ENCODE data around the gene ADSS1.

Gene ADSS1

DNA sequence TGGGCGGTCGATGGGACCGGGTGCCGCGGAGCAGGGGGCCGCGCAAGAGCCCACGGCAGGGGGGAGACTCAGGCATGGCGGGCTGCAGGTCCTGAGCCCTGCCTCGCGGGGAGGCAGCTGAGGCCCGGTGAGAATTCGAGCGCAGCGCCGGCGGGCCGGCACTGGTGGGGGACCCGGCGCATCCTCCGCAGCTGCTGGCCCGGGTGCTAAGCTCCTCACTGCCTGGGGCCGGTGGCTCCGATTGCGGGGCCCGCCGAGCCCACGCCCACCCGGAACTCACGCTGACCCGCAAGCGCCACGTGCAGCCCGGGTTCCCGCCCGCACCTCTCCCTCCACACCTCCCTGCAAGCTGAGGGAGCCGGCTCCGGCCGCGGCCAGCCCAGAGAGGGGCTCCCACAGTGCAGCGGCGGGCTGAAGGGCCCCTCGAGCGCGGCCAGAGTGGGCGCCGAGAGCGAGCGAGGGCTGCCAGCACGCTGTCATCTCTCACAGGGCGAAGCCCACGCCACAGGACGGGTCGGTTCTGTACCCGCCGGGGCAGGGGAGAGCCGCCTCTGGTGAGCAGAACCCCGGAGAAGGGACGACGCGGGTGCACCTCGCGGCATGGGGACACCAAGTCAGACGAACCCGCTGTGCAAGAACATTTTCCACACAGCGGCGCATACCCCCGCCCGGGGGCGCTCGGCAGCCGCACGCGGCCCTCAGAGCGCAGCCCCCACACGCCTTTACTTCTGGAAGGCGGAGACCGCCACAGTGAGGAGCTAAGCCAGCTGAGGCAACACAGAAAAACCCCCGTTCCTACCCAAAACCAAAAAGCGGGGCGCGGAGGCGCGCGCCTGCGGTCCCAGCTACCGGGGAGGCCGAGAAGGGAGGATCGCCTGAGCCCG, 27.8 kb downstream of the ADSS1 start:
- no peak for DNase-seq

- DNase-seq = no peak
These were observed 28.4 kb downstream of the ADSS1 start for GRCh38 chr14:104752423-104752734.

DNA sequence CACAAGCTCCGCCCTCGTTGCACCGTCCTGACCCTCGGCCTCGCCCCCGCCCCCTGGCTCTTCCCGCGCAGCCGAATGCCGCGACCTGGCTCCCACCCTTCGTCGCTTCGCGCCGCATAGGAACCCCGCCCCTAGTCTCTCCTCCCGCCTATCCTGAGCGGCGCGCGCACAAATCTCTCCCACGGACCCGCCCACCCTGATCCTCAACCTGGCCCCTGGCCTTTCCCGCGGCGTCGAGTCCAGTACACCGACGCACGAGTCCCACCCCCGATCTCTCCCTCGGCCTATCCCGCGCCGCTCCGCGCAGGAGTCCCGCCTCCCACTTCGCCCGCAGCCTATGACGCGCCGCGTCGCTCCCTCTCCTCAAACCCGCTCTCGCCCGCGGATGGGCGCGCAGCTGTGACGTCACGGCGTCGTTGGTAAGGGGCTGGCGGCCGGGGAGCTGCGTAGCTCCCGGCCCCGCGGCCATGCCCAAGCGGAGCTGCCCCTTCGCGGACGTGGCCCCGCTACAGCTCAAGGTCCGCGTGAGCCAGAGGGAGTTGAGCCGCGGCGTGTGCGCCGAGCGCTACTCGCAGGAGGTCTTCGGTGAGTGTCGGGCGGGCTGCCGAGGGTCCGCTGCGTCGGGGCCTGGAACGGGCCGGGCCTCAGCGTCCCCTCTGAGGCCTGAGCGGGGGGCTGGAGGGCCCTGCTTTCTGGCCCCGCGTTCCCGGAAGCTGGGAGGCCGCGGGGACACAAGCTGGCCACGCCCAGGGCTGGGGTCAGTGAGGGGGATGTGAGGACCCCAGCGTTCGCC, 28.9 kb downstream of the ADSS1 start, which contains the start of gene SIVA1:
TSS of gene SIVA1 (plus strand) at position 413 of the 793 bp plus-strand sequence. CDS start at position 468, 55 bp downstream.
- peak; percentile 98 for DNase-seq

- no peak for DNase-seq
These were observed 29.6 kb downstream of the ADSS1 start for GRCh38 chr14:104753528-104754212.

GRCh38 chr14:104754213-104754851, 30.3 kb downstream of the ADSS1 start:
- DNase-seq = no peak

DNA sequence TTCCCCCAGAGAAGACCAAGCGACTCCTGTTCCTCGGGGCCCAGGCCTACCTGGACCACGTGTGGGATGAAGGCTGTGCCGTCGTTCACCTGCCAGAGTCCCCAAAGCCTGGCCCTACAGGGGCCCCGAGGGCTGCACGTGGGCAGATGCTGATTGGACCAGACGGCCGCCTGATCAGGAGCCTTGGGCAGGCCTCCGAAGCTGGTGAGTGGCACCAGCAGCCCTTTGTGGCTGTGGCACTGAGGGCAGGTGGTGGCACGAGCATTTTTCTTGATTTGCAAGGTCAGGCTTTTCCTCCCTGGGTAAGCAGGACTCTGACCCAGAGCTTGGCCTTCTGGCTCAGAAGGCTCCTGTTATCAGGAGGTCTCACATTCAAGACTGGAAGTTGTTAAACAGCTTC, 31.6 kb downstream of the ADSS1 start:
- DNase-seq = no peak

DNA sequence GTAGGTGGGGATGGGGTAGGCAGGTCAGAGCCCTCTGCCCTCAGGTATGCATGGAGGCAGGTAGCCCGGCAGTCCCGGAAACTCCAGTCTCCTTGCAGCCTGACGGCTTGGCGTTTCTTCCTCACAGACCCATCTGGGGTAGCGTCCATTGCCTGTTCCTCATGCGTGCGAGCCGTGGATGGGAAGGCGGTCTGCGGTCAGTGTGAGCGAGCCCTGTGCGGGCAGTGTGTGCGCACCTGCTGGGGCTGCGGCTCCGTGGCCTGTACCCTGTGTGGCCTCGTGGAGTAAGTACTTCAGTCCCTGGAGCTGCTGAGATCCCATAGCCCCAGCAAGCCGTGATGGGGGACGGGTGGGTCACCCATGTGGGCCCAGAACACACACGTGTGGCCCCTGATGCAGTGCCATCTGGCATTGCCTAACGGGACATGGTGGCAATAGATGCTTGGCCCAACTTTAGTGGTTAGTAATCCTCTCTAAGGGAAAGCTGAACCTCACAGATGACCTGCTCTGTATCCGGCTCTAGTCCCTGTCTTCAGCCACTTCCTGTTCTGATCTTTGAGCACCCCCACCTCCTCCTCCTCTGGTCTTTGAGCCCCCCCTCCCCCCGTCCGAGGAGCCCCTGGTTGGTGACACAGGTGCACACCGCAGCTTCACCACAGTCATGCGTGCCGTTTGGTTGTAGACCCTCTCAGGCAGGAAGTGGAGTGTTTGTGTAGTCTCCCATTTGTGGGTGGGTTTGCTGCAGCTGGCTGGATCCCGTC, 32.6 kb downstream of the ADSS1 start:
- DNase-seq = no peak

DNA sequence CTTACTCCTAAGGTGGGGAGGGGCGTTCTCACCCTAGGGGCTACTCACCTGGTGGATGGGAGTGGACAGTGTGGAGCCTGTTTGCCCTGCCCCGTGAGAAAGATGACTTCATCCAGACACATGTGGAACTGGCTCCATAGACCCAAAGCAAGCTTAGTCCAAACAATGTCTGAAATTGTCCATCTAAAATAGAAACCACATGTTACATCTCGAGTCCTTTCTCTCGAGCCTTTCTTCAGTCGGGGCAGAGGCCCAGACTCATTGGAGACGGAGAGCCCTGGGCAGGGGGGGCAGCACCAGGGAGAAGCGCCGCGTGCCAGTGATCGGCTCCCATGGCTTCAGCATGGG, 33.2 kb downstream of the ADSS1 start:
- DNase-seq = no peak

DNA sequence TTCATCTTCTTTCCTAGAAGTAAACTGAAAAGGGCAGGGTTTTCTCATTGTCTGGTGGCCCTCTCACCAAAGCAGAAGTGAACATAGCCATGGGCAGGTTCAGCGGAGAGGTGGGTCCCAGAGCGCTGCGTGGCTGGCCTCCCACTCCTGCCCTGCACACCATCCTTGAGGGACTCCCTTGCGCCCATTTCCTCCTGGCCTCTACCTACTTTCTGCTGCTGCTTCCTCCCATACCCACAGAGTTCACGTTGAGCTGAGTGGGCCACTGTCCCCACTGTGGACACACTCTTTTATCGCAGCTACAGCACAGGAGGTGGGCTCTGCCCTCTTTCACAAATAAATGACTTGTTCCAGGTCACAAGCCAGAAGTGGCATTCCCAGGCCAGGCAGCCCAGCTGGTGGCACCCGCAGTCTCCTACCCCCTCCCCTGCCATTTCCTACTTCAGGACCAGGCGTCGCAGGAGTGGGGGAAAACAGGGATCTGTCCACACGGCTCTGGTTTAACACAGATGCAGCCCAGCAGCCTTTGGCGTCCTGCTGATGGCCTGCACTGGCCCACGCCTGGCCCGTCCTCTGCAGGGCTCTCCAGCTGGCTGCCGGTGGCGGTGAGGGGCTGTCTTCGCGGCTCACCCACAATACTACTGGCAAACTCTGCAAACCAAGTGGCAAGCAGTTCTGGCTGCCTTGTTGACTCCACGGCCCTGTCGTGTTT, 33.8 kb downstream of the ADSS1 start:
- DNase-seq = no peak

DNA sequence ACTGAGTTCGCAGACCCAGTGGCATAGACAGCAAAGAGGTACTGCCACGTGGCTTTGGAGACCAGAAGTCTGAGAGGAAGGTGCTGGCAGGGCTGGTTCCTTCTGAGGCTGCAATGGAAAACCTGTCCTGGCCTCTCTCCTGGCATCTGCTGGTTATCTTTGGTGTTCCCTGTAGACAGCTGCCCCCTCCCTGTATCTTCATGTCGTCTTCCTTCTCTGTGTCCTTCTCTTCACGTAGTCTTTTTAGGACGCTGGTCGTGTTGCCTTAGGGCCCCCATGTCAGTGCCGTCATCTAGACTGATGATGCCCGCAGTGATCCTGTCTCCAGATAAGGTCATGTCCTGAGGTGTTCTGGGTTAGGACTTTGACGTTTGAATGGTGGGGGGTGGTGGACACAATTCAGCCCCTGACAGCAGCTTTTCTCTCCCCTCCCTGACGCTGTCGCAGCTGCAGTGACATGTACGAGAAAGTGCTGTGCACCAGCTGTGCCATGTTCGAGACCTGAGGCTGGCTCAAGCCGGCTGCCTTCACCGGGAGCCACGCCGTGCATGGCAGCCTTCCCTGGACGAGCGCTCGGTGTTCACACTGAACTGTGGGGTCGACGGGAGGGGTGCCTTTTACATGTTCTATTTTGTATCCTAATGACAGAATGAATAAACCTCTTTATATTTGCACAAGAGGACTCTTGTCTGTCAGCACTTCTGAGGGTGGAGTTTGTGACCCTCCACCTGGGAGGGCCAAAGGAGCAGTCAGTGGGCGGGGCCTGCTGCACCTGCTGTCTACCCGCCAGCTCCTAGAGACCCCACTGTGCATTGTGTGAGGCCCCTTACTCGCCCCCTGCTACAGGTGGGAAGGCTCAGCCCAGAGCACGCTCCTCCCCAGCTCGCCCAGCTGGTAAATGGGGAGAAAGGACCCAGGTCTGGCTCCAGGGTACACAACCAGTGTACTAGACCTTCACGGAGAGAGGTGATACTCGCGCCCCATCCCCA, 35.2 kb downstream of the ADSS1 start:
- no peak for DNase-seq

GRCh38 chr14:104765517-104765916, 41.5 kb downstream of the ADSS1 start:
- no peak for DNase-seq

- DNase-seq = no peak
These were observed 42.3 kb downstream of the ADSS1 start for GRCh38 chr14:104766256-104766862.

GRCh38 chr14:104766863-104767633, 43.0 kb downstream of the ADSS1 start:
- no peak for DNase-seq

GRCh38 chr14:104767634-104767918, 43.5 kb downstream of the ADSS1 start:
- DNase-seq = no peak

GRCh38 chr14:104768437-104769323, 44.7 kb downstream of the ADSS1 start:
- peak; percentile 9 for DNase-seq

DNA sequence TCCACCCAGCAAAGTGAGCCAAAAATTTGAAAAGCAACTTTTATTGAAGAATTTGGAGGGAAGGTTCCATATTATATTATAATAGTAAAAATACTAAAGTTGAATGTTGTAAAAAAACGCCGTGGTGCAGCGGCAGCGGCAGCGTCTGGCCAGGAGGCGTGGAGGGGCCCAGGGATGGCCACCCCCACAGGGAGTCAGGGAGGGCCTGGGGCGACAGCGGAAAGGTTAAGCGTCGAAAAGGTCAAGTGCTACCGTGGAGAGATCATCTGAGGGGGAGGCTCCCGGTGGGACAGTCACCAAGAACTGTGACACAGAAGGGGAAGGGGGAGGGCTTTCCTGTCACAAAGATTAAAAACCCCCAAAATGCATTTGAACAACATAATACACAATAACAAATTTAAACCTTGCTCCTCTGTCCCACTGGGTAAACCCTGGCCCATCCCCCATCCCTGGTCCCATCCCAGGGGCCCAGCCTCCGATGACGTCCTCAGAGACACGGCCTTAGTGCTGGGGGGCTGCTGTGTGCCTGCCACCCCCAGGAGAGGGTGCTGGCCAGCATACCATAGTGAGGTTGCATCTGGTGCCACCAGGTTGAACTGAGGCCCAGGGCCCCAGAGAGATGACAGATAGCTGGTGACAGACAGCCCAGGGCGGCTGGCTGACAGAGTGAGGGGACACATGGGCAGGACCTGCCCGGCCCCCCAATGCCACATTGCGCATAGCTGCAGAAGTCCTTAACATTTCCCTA, 45.5 kb downstream of the ADSS1 start:
- DNase-seq = no peak

GRCh38 chr14:104770072-104770579, 46.1 kb downstream of the ADSS1 start:
- no peak for DNase-seq
